Activated CD8-positive, alpha-beta memory T cell treated with anti-CD3 and anti-CD28 coated beads, Interleukin-2, amount 10 ng/mL, durations not matched to agents 7 days and 5 days (primary cell): Measurements from ENCODE around the gene DAAM2. TPM values are rescaled to one million over a fixed set of nuclear protein-coding genes. Genes with fewer than 3 reads are reported as not detected.

Experiments
- ATAC-seq: fragments of 150-1000 bp; cut with Tn5 transposase; one replicate; pipeline ENCODE4 v1.10.0; 2021; ENCODE audit warnings: moderate library complexity
- CTCF ChIA-PET: fragments of 350-600 bp; sonication (Branson Sonifier 250); formaldehyde crosslinking; loops from one replicate; lab custom pipeline; 2021; ENCODE audit warnings: antibody characterized with exemption; lab: Charles Lee
- DNase-seq: peaks from one replicate; pipeline ENCODE4 v3.0.0-alpha.2; 2020
- H3K27ac Mint-ChIP-seq: one replicate; pipeline ENCODE4 v1.8.0; 2021; ENCODE audit warnings: mild to moderate bottlenecking, mixed read lengths
- H3K27me3 Mint-ChIP-seq: one replicate; pipeline ENCODE4 v1.8.0; 2021; ENCODE audit warnings: mixed read lengths
- H3K36me3 Mint-ChIP-seq: one replicate; pipeline ENCODE4 v1.8.0; 2021; ENCODE audit warnings: mild to moderate bottlenecking, mixed read lengths
- H3K4me1 Mint-ChIP-seq: one replicate; pipeline ENCODE4 v1.8.0; 2021; ENCODE audit warnings: mixed read lengths
- H3K4me3 Mint-ChIP-seq: one replicate; pipeline ENCODE4 v1.8.0; 2021; ENCODE audit warnings: mild to moderate bottlenecking, moderate library complexity, mixed read lengths
- H3K9me3 Mint-ChIP-seq: one replicate; pipeline ENCODE4 v1.8.0; 2022; ENCODE audit warnings: low read depth, mixed read lengths
- total RNA-seq, 2 experiments: library from RNA; stranded (reverse); gene quantifications; one replicate each; pipeline ENCODE4 v1.2.3, GENCODE V29; 2021

The DAAM2 gene
- total RNA-seq, 2 experiments from 2014 or later: not detected

GRCh38 chr6:39951716-39952115 lies 159.5 kb downstream of the DAAM2 start:
- Mint-ChIP-seq H3K9me3 (no peaks in the 10 kb centered on the region), H3K27ac (no peak overlapping the region), H3K4me1 (no peaks in the 10 kb centered on the region), H3K36me3 (no peaks in the 10 kb centered on the region), H3K27me3 (no peaks in the 10 kb centered on the region), H3K4me3 (no peak overlapping the region)
- no peak for ATAC-seq
- CTCF ChIA-PET: no interaction called here
- no peak for DNase-seq

GRCh38 chr6:39952167-39952566 lies 160.0 kb downstream of the DAAM2 start:
- DNase-seq (no peak), ATAC-seq (no peak)
- Mint-ChIP-seq H3K9me3 (no peaks in the 10 kb centered on the region), H3K27me3 (no peaks in the 10 kb centered on the region), H3K4me1 (no peaks in the 10 kb centered on the region), H3K27ac (no peak overlapping the region), H3K4me3 (no peak overlapping the region), H3K36me3 (no peaks in the 10 kb centered on the region)
- CTCF ChIA-PET: no interaction called here

GRCh38 chr6:39953076-39953618 lies 161.0 kb downstream of the DAAM2 start:
- DNase-seq (no peak), ATAC-seq (no peak)
- Mint-ChIP-seq H3K27ac (no peak overlapping the region), H3K9me3 (no peaks in the 10 kb centered on the region), H3K27me3 (no peaks in the 10 kb centered on the region), H3K36me3 (no peaks in the 10 kb centered on the region), H3K4me1 (no peaks in the 10 kb centered on the region), H3K4me3 (no peak overlapping the region)
- CTCF ChIA-PET: no interaction called here

Other genes starting within 250 kb of the DAAM2 start
- not detected for gene KIF6, start 67.0 kb upstream of the DAAM2 start, total RNA-seq
- under 1 TPM in 1 of 2 experiments, not detected in 1; 0.30 TPM for gene MOCS1, start 142.1 kb downstream of the DAAM2 start, total RNA-seq